Brain microvascular endothelial cell (primary cell): ENCODE measurements around the gene TSEN15.

ENCODE experiments used
- DNase-seq: peaks from one replicate; pipeline ENCODE4 v3.0.0-alpha.2; 2020
- H3K27ac ChIP-seq: fragments of 250-450 bp; sonication (Bioruptor Pico); 2 replicates; pipeline ENCODE4 v1.5.1; 2020; ENCODE audit warnings: mild to moderate bottlenecking, moderate library complexity
- H3K27me3 ChIP-seq: fragments of 250-450 bp; sonication (Bioruptor Pico); replicated peaks from 2 replicates; pipeline ENCODE4 v1.5.1; 2020; ENCODE audit warnings: mild to moderate bottlenecking
- H3K36me3 ChIP-seq: fragments of 250-450 bp; sonication (Bioruptor Pico); replicated peaks from 2 replicates; pipeline ENCODE4 v1.5.1; 2020; ENCODE audit warnings: mild to moderate bottlenecking
- H3K4me3 ChIP-seq: 2 replicates; pipeline ENCODE4 v1.5.1; 2011; ENCODE audit warnings: low read depth, mild to moderate bottlenecking, control low read depth, low read length, moderate library complexity
- in situ Hi-C: cut with HindIII; loops from 2 replicates; pipeline ENCODE4 v1.10.0; 2017; ENCODE audit warnings: low sequenced_read_pairs, low pct_ligation_motif_present
- TF ChIP-seq, protein P1 (sequence below): IDR thresholded peaks from 2 replicates; pipeline ENCODE4 v1.5.1; 2011; ENCODE audit warnings: low read depth, mild to moderate bottlenecking, moderate library complexity, low read length, control low read depth, inconsistent platforms; ENCODE audit errors: missing control alignments

The TSEN15 gene

DNA sequence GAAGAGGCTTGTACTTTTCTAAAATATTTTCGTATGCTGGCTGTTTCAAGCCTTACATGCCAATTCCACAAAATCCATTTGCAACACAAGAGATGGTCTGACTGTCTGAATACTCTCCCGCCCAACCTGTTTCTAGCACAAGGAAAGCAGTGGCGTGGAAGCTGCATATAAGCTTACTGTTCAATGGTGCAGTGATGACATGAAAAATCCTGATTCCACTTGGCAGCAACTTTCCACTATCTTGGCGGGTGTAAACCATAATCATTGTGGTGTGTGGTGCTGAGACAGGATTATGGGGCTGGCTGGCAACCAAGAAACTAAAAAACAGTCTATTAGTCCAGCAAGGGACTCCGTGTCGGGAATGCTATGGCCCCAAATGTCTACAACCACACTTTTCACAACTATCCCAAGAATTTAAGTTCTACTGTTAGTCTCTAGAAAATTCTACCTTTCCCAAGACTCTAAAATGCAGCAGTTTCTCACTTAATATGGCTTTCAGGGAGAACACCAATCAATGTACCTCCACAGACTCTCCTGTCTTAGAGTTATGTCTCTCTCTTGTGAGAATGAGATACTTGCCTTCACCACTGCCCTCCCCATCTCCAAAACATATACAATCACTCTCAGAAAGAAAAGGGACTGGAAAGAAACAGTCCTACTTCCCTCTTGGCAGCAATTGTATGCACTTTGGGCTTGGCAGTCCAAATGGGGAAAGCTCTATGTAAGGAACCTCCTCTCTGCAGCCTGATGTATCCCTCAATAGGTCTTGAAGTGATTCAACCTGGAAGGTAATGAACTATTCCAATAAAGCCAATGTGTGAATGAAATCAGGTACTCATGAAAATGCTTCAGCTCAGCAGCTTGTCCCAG, 23.5 kb upstream of the TSEN15 start:
- H3K27me3 ChIP-seq, result no peaks in the 10 kb centered on the region
- H3K4me3 ChIP-seq, result no peak overlapping the region
- no peaks in the 10 kb centered on the region for H3K36me3 ChIP-seq
- TF ChIP-seq, protein P1, sequence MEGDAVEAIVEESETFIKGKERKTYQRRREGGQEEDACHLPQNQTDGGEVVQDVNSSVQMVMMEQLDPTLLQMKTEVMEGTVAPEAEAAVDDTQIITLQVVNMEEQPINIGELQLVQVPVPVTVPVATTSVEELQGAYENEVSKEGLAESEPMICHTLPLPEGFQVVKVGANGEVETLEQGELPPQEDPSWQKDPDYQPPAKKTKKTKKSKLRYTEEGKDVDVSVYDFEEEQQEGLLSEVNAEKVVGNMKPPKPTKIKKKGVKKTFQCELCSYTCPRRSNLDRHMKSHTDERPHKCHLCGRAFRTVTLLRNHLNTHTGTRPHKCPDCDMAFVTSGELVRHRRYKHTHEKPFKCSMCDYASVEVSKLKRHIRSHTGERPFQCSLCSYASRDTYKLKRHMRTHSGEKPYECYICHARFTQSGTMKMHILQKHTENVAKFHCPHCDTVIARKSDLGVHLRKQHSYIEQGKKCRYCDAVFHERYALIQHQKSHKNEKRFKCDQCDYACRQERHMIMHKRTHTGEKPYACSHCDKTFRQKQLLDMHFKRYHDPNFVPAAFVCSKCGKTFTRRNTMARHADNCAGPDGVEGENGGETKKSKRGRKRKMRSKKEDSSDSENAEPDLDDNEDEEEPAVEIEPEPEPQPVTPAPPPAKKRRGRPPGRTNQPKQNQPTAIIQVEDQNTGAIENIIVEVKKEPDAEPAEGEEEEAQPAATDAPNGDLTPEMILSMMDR, result no peak
- no peak overlapping the region for H3K27ac ChIP-seq
- in situ Hi-C loops, result no loop called here
- DNase-seq, result no peak

DNA sequence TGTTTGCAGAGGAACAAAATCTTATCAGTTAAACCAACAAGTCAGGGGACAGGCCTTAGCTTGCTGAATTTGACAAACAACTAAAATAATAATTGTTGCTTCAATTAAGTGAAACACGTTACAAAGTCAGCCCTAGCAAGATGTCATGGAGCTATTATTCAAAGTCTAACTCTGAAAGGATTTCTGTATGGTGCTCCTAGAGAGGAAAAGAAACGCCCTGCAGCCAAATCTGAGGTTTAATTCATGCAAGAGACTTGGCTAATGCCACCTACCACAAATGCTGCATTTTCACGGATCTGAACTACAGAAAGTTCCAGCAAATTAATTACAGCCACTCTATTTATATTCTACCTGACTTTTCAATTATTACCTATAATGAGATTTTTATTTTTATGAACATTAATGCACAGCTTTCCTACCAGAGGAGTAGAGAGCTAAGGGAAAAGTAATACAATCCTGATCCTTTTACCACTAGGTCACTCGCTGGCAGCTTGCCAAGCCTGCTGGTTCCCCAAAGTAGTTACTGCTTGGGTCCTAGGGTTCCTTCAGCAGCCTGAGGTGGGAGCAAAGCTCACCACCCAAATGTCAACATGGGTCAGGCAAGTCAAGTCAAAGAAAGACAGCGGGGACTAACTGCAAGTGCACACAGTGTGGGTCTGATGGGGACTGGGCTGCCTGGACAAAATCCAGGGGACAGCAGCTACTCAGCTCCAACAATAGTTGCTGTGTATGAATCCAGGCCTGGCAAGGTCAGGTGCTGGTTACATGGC, 22.5 kb upstream of the TSEN15 start:
- TF ChIP-seq, protein P1, result no peak
- no peak for DNase-seq
- in situ Hi-C loops, result no loop called here
- Histone ChIP-seq H3K27me3 (no peaks in the 10 kb centered on the region), H3K4me3 (no peak overlapping the region), H3K36me3 (no peaks in the 10 kb centered on the region), H3K27ac (no peak overlapping the region)

DNA sequence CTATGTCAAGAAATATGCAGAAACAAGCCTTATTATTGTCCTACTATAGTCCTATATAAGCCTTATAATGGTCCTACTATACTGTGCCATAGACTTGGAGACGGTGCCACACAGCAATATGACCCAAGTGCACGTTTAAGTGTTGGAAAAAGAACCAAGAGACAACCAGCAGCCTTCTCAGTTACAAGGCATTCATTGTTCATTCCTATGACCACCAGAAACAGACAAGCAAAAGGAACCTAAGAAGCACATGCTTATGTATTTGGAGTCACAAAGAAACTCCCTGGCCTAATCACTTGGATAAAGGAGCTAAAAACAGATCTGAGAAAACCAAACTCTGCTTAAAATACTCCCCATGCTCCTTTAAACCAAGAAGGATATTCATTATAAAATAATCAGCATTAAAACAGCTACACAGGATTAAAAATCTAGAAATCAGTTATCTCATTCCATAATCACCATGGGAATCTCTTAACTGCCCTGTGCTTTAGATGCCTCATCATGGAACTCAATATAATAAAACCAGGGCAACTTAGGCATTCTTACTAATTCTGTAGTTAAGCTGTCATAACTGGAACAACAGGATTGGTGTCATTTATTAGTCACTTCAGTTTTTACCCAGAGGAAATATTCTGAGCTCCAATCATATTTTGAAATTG, 21.0 kb upstream of the TSEN15 start:
- no peak for DNase-seq
- Histone ChIP-seq H3K27me3 (no peaks in the 10 kb centered on the region), H3K36me3 (no peaks in the 10 kb centered on the region), H3K4me3 (no peak overlapping the region), H3K27ac (no peak overlapping the region)
- in situ Hi-C loops, result no loop called here
- TF ChIP-seq, protein P1, result no peak

DNA sequence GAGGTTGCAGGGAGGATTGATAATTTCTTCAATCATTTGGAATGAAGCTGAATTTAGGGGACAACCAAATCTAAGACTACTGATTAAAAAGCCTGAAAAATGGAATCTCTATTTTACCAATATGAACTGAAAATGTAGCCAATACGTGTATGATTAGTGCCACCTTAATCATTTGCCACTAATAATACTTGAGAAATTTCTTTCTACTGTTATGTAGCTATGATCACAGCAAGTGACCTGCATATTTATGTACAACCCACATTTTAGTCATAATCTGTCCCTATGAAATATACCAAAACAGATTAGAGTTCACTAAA, 20.5 kb upstream of the TSEN15 start:
- no peak for DNase-seq
- Histone ChIP-seq H3K36me3 (no peaks in the 10 kb centered on the region), H3K27me3 (no peaks in the 10 kb centered on the region), H3K4me3 (no peak overlapping the region), H3K27ac (no peak overlapping the region)
- TF ChIP-seq, protein P1, result no peak
- in situ Hi-C loops, result no loop called here

DNA sequence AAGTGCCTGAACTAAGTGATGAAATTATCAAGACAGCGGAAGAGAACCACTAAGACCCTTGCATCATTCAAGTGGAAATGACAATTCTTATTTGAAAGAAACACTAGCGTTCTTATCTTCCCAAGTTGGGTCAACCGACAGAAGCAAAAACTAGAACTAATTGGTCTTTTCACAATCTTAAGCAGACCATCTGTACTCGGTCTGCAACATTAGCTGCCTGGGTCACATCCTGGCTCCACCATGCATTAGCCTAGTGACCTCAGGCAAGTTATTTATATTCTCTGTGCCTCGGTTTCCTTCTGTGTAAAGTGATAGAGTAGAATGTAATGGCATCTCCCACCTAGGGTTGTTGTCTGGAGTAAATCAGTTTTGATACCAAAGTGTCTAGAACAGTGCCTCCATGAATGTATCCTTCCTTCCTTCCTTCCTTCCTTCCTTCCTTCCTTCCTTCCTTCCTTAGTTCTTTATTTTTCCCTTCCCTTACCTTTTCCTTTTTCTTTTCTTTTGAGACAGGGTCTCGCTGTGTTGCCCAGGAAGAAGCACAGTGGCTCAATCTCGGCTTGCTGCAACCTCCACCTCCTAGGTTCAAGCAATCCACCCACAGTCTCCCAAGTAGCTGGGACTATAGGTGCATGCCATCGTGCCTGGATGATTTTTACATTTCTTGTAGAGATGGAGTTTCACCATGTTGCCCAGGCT, 20.0 kb upstream of the TSEN15 start:
- in situ Hi-C loops, result no loop called here
- Histone ChIP-seq H3K36me3 (no peaks in the 10 kb centered on the region), H3K4me3 (no peak overlapping the region), H3K27me3 (no peaks in the 10 kb centered on the region), H3K27ac (no peak overlapping the region)
- no peak for DNase-seq
- TF ChIP-seq, protein P1, result no peak
